GM18505 (cell line): ENCODE measurements around the gene RAP1A.
"Not testable (repeated sequence)": the region's sequence is repeated elsewhere in the genome, so short reads cannot be mapped to it uniquely, and the experiment has no call there.

Experiments
- ATAC-seq: cut with Tn5 transposase; IDR thresholded peaks from one replicate; pipeline ENCODE4 v1.9.1; 2021; ENCODE audit not compliant: unreplicated experiment
- POLR2A ChIP-seq: IDR thresholded peaks from 4 replicates; pipeline ENCODE4 v1.6.1; 2011; ENCODE audit warnings: borderline replicate concordance; ENCODE audit not compliant: insufficient read depth, insufficient read length; ENCODE audit errors: extremely low read depth

The RAP1A gene

DNA sequence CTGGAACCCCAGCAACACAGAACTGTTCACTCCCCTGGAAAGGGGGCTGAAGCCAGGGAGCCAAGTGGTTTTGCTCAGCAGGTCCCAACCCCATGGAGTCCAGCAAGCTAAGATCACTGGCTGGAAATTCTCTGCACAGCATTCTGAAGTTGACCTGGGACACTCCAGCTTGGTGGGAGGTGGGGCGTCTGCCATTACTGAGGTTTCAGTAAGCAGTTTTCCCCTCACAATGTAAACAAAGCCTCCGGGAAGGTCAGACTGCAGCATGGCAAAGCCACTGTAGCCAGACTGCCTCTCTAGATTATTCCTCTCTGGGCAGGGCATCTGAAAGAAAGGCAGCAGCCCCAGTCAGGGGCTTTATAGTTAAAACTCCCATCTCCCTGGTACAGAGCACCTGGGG is 60.0 kb downstream of the RAP1A start:
- no peak for ATAC-seq
- no peak for TF ChIP-seq POLR2A

DNA sequence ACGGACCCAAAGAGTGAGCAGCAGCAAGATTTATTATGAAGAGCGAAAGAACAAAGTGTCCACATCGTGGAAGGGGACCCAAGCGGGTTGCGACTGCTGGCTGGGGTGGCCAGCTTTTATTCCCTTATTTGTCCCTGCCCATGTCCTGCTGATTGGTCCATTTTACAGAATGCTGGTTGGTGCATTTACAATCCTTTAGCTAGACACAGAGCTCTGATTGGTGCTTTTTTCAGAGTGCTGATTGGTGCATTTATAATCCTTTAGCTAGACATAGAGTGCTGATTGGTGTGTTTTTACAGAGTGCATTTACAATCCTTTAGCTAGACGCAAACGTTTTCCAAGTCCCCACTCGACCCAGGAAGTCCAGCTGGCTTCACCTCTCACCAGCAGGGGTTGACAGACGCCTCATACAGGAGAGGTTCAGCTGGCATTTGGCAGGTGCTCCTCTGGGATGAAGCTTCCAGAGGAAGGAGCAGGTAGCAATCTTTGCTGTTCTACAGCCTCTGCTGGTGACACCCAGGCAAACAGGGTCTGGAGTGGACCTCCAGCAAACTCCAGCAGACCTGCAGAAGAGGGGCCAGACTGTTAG is 60.7 kb downstream of the RAP1A start:
- not testable (repeated sequence) for ATAC-seq

DNA sequence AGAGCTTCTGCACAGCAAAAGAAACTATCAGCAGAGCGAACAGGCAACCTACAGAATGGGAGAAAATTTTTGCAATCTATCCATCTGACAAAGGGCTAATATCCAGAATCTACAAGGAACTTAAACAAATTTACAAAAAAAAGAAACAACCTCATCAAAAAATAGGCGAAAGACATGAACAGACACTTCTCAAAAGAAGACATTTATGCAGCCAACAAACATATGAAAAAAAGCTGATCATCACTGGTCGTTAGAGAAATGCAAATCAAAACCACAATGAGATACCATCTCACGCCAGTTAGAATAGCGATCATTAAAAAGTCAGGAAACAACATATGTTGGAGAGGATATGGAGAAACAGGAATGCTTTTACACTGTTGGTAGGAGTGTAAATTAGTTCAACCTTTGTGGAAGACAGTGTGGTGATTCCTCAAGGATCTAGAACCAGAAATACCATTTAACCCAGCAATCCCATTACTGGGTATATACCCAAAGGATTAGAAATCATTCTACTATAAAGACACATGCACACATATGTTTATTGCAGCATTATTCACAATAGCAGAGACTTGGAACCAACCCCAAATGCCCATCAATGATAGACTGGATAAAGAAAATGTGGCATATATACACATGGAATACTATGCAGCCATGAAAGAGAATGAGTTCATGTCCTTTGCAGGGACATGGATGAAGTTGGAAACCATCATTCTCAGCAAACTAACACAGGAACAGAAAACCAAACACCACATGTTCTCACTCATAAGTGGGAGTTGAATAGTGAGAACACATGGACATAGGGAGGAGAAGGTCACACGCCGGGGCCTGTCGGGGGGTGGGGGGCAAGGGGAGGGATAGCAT is 65.9 kb downstream of the RAP1A start:
- ATAC-seq, result not testable (repeated sequence)

DNA sequence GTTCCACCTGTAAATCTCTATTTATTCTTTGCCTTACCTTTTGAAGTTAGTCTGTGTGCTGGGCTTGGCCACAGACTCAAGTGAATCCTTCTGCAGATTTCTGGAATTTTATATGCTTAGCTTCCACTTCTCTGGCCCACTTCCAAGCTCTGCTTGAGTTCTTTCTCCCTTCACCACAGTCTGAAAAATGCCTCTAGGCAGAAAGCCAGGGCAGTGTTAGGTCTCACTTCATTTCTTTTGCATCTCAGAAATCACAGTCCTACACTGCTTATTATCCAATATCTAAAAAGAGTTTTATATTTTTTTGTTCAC is 70.7 kb downstream of the RAP1A start:
- ATAC-seq, result no peak
- TF ChIP-seq POLR2A, result no peak

DNA sequence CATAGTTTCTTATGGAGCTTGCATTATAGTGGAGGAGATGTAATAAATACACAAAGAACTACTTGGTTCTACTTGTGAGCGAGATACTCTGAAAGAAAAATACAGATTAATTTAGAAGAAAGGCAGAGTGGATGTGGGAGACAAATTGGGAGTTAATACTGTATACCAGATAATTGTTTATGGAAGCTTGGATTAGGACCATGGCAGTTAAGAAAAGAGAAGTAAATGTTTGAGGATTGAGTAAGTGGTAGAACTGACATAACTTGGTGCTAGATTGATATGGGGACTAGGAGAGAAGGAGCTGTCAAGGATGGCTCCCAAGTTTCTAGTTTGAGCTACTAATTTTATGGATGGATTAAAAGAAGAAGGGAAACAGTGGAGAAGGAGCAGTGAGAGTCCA is 72.3 kb downstream of the RAP1A start:
- no peak for TF ChIP-seq POLR2A
- no peak for ATAC-seq

DNA sequence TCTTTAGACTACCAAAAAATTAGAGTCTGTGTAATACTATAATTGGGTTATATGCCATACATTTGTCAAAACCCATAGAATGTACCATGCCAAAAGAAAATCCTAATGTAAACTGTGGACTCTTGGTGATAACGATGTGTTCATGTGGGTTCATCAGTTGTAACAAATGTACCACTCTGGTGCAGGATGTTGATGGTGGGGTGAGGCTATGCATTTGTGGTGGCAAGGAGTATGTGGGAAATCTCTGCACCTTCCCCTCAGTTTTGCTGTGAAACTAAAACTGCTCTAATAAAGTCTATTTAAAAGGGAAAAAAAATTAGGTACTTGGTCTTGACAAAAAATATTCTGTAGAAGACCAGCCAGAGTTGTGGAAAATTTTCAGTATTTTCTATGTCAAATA is 76.2 kb downstream of the RAP1A start:
- ATAC-seq, result no peak

DNA sequence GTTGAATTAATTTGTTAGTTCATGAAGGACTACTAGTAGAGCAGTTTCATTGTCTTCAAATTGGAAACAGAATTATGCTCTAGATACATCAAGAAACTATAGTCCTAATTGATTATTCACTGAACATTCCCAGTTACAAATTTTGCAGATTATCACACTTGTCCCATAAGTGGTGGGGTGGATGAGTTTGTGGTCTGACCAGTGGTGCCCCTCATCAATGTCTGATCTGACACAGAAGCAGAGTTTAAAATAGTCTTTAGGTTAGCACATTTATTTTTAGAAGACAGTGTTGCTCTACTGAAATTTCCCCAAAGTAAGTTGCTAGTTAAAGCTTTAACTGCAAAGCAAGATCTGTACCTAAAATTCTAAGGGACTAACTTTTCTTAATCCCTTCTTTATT is 76.7 kb downstream of the RAP1A start:
- TF ChIP-seq POLR2A, result no peak
- ATAC-seq, result no peak

More for the DNA sequence above, 76.2 kb downstream of the RAP1A start:
- no peak for TF ChIP-seq POLR2A

DNA sequence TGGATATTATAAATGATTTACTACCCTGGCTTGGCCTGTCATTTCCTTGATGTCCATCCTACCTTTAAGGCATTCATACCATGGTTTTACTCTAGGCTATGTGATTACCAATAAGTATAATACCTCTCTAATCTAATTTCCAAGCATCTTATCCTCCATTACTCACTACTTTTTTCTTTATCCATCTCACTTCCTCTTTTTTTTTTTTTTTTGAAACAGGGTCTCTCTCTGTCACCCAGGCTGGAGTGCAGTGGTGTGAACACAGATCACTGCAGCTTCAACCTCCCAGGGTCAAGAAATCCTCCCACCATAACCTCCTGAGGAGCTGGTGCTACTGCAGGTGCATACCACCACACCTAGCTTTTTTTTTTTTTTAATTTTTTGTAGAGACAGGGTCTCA is 79.7 kb downstream of the RAP1A start:
- ATAC-seq, result no peak
- no peak for TF ChIP-seq POLR2A

DNA sequence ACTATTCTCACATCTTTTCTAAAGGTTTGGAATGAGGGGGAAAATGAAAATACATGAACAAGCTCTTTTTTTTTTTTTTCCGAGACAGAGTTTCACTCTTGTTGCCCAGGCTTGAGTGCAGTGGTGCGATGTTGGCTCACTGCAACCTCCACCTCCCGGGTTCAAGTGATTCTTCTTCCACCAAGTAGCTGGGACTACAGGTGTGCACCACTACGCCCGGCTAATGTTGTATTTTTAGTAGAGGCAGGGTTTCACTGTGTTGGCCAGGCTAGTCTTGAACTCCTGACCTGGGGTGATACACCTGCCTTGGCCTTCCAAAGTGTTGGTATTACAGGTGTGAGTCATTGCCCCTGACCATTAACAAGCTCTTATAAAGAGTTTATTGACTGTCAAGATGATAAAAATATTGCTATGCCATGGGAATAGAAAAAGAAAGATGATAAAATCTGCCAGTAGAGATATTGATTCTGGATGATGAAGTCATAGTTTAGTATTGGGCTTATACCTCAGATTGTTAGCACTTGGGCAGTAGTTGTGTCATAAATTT is 83.0 kb downstream of the RAP1A start:
- TF ChIP-seq POLR2A, result no peak
- ATAC-seq, result no peak

DNA sequence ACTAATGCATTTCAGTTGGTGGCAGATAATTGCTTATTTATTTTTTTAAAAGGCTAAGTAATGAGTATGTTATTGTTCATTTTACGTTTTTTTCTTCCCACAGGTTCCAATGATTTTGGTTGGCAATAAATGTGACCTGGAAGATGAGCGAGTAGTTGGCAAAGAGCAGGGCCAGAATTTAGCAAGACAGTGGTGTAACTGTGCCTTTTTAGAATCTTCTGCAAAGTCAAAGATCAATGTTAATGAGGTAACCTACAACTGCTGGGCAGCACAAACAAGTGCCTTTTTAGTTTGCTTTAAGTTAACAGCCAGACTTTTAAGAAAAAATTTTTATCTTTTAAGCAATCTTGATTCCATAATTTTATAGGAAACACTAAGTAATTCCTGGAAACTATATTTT is 84.7 kb downstream of the RAP1A start:
- no peak for ATAC-seq
- TF ChIP-seq POLR2A, result no peak

DNA sequence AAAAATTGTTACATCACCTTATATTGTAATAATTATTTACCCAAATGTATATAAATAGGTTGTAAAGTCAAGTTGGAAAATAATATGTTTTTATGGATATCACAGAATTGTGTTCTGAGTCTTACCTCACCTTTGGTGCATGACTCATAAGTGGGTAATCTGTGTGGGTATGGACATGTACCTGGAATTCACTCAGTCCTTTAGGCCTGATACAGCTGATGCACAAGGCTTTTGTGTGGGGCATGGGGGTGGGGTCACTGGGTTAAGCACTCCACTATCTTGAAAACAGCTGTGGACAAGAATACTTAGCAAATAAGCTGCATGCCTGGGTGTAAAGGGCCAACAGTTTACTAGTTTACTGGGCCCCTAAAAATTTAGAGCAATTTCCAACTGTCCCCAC is 85.2 kb downstream of the RAP1A start:
- no peak for TF ChIP-seq POLR2A
- ATAC-seq, result no peak

DNA sequence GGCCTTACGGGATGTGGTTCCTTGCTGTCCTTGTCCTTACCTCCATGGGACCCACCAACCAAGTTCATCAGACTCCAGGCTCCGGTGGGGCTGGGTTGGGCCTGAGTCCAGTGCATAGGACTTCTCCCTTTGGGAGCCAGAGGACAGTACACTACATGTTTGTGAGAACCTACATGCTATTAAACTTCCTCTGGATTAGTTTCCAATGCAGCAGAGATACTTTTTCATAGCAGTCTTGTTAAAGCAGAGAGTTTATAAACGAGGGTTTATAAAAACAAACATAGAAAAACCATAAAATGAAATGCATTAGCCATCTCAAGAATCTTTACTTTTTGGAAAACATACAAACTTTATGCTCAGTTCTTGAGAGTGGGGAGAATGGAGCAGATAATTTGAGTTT is 86.3 kb downstream of the RAP1A start:
- ATAC-seq, result no peak
- no peak for TF ChIP-seq POLR2A

DNA sequence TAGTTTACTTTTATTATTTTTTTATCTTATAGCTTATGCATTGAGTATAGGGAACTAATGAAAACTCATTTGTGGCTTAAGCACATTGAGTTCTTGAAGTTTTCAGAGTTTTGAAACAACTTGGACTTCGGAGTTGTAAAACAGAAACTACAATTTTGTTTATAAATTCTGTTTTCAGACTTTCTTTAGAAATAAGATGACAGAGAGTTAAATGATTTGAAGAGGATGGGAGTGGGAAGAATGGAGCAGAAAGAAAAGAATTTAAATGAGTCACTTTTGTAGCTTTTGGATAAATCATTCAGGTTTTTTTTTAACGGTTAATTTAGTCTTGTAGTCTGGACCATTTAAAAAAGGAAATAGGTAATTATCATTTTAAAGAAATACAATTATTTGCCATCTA is 87.3 kb downstream of the RAP1A start:
- ATAC-seq, result no peak
- TF ChIP-seq POLR2A, result no peak

DNA sequence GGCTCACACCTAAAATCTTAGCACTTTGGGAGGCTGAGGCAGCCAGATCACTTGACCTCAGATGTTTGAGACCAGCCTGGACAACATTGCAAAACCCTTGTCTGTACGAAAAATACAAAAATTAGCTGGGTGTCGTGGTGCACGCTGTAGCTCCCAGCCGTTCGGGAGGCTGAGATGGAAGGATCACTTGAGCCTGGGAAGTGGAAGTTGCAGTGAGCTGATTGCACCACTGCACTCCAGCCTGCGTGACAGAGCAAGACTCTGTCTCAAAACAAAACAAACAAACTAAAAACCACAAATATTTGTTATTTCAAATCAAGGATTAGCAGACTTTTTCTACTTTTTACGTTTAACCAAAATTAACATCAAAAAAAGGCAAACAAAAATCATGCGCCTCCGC is 88.3 kb downstream of the RAP1A start:
- no peak for ATAC-seq
- no peak for TF ChIP-seq POLR2A
